Measurements from ENCODE around the gene PEX7.
"Not testable (repeated sequence)": the region's sequence is repeated elsewhere in the genome, so short reads cannot be mapped to it uniquely, and the experiment has no call there.

DNA sequence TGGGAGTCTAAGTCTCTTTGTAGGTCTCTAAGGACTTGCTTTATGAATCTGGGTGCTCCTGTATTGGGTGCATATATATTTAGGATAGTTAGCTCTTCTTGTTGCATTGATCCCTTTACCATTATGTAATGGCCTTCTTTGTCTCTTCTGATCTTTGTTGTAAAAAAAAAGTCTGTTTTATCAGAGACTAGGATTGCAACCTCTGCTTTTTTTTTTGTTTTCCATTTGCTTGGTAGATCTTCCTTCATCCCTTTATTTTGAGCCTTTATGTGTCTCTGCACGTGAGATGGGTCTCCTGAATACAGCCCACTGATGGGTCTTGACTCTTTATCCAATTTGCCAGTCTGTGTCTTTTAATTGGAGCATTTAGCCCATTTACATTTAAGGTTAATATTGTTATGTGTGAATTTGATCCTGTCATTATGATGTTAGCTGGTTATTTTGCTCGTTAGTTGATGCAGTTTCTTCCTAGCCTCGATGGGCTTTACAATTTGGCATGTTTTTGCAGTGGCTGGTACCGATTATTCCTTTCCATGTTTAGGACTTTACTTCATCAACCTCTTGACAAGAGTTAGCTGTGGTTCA, 27.7 kb downstream of the PEX7 start:
- TF ChIP-seq EZH2 (optimal IDR thresholded peaks at IDR 0.05; ENCODE audit: low read depth, low read length); CTCF (IDR thresholded peaks at IDR 0.05; ENCODE audit: low read length): not testable (repeated sequence)
